Epithelial cell of proximal tubule (primary cell): ENCODE data around the gene CD33. TPM values are rescaled to one million over a fixed set of nuclear protein-coding genes. Genes with fewer than 3 reads are reported as not detected.

ENCODE experiments used
- DNase-seq: peaks from one replicate; pipeline ENCODE4 v3.0.0-alpha.2; 2011; ENCODE audit warnings: low read depth
- H3K4me3 ChIP-seq: 2 replicates; pipeline ENCODE4 v1.5.1; 2011; ENCODE audit warnings: low read depth, mild to moderate bottlenecking, low read length
- CTCF ChIP-seq: conservative IDR thresholded peaks from 2 replicates; pipeline ENCODE4 v1.5.1; 2012; ENCODE audit warnings: low read depth, mild to moderate bottlenecking, low read length
- total RNA-seq: library from RNA; depleted of rRNA; stranded (reverse); fragments of >200 nt; gene quantifications from 2 replicates; pipeline ENCODE4 v1.2.3, GENCODE V29; 2015

Gene CD33
- total RNA-seq, 1 donor from 2014 or later, result not detected

- no peak for TF ChIP-seq CTCF
- no peak overlapping the region for H3K4me3 ChIP-seq
- DNase-seq, result no peak
Observed at GRCh38 chr19:51196181-51196580, 28.7 kb upstream of the CD33 start.

GRCh38 chr19:51198641-51199040, 26.2 kb upstream of the CD33 start:
- DNase-seq, result no peak
- TF ChIP-seq CTCF, result no peak
- no peak overlapping the region for H3K4me3 ChIP-seq

- no peak overlapping the region for H3K4me3 ChIP-seq
- DNase-seq, result no peak
- no peak for TF ChIP-seq CTCF
Observed at GRCh38 chr19:51200071-51200666, 24.7 kb upstream of the CD33 start.

- H3K4me3 ChIP-seq, result no peak overlapping the region
Observed at GRCh38 chr19:51201712-51202111, 23.2 kb upstream of the CD33 start.

GRCh38 chr19:51203916-51204315, 21.0 kb upstream of the CD33 start:
- no peak for TF ChIP-seq CTCF
- no peak for DNase-seq
- no peak overlapping the region for H3K4me3 ChIP-seq

More at GRCh38 chr19:51201712-51202111, 23.2 kb upstream of the CD33 start:
- no peak for TF ChIP-seq CTCF
- DNase-seq, result no peak

- no peak for DNase-seq
- no peak for TF ChIP-seq CTCF
- no peak overlapping the region for H3K4me3 ChIP-seq
Observed at GRCh38 chr19:51204321-51204720, 20.6 kb upstream of the CD33 start.

GRCh38 chr19:51207747-51208146, 17.1 kb upstream of the CD33 start:
- DNase-seq, result no peak
- H3K4me3 ChIP-seq, result no peak overlapping the region
- no peak for TF ChIP-seq CTCF
